GM21723 (cell line): Measurements from ENCODE around the gene ATL3.
"Not testable (repeated sequence)": the region's sequence is repeated elsewhere in the genome, so short reads cannot be mapped to it uniquely, and the experiment has no call there.

ENCODE experiments used
- ATAC-seq: cut with Tn5 transposase; IDR thresholded peaks from one replicate; pipeline ENCODE4 v1.9.1; 2021; ENCODE audit warnings: mild to moderate bottlenecking, moderate library complexity; ENCODE audit not compliant: unreplicated experiment

The ATL3 gene

GRCh38 chr11:63622323-63622722 is 48.9 kb downstream of the ATL3 start:
- ATAC-seq = no peak

- ATAC-seq = no peak
Measured at GRCh38 chr11:63621071-63621470, 50.1 kb downstream of the ATL3 start.

- no peak for ATAC-seq
Measured at GRCh38 chr11:63619967-63620366, 51.2 kb downstream of the ATL3 start.

GRCh38 chr11:63617686-63618085 is 53.5 kb downstream of the ATL3 start:
- ATAC-seq = not testable (repeated sequence)

GRCh38 chr11:63616953-63617352 is 54.2 kb downstream of the ATL3 start:
- no peak for ATAC-seq

- ATAC-seq = no peak
Measured at GRCh38 chr11:63614136-63614671, 57.0 kb downstream of the ATL3 start, which contains the start of gene PLAAT3. Gene PLAAT3 (minus strand): TSS chr11:63614433. CDS start chr11:63614014, 419 bp downstream.

- ATAC-seq = no peak
Measured at GRCh38 chr11:63613517-63614135, 57.5 kb downstream of the ATL3 start.

- ATAC-seq = no peak
Measured at GRCh38 chr11:63612181-63612580, 59.0 kb downstream of the ATL3 start.

GRCh38 chr11:63611395-63611747 is 59.8 kb downstream of the ATL3 start:
- ATAC-seq = no peak

- no peak for ATAC-seq
Measured at GRCh38 chr11:63610604-63611394, 60.4 kb downstream of the ATL3 start.

- no peak for ATAC-seq
Measured at GRCh38 chr11:63609971-63610580, 61.1 kb downstream of the ATL3 start.

GRCh38 chr11:63609536-63609935 is 61.6 kb downstream of the ATL3 start:
- ATAC-seq = no peak

GRCh38 chr11:63608353-63609345 is 62.5 kb downstream of the ATL3 start:
- no peak for ATAC-seq

GRCh38 chr11:63603180-63603518 is 68.0 kb downstream of the ATL3 start:
- ATAC-seq = no peak

- not testable (repeated sequence) for ATAC-seq
Measured at GRCh38 chr11:63602290-63603179, 68.6 kb downstream of the ATL3 start.

GRCh38 chr11:63599211-63600122 is 71.7 kb downstream of the ATL3 start:
- ATAC-seq = no peak

- no peak for ATAC-seq
Measured at GRCh38 chr11:63598556-63598955, 72.6 kb downstream of the ATL3 start.

GRCh38 chr11:63595296-63595695 is 75.9 kb downstream of the ATL3 start:
- no peak for ATAC-seq

- ATAC-seq = no peak
Measured at GRCh38 chr11:63592975-63593395, 78.2 kb downstream of the ATL3 start.
